SU-DHL-6 (cell line): ENCODE data around the gene PDE3A.

Experiments used
- H2AFZ ChIP-seq: fragments of 200-600 bp; sonication (generic); 2 replicates; pipeline ENCODE4 v1.6.1; 2014; ENCODE audit warnings: low read depth, mild to moderate bottlenecking, moderate library complexity, mixed read lengths, antibody characterized with exemption, low read length; ENCODE audit not compliant: severe bottlenecking
- H3F3A ChIP-seq: fragments of 200-600 bp; shearing (Covaris generic); 2 replicates; pipeline ENCODE4 v1.6.0; 2016; ENCODE audit warnings: antibody characterized with exemption, mild to moderate bottlenecking; ENCODE audit not compliant: insufficient read depth
- H3K27ac ChIP-seq: fragments of 200-600 bp; sonication (generic); 2 replicates; pipeline ENCODE4 v1.5.1; 2016; ENCODE audit warnings: low read depth, mild to moderate bottlenecking, low read length, moderate library complexity, mixed read lengths
- H3K27me3 ChIP-seq: fragments of 200-600 bp; sonication (generic), shearing (Covaris generic); 2 replicates; pipeline ENCODE4 v1.6.0; 2014; ENCODE audit warnings: mild to moderate bottlenecking, low read length
- H3K36me3 ChIP-seq: fragments of 200-600 bp; sonication (generic); 2 replicates; pipeline ENCODE4 v1.6.1; 2014; ENCODE audit warnings: mild to moderate bottlenecking, low read length, mixed read lengths
- H3K4me2 ChIP-seq: fragments of 300-600, 200-600 bp; shearing (Covaris generic), sonication (generic); 2 replicates; pipeline ENCODE4 v1.6.0; 2014; ENCODE audit warnings: low read length, low read depth, mild to moderate bottlenecking; ENCODE audit not compliant: poor library complexity, severe bottlenecking
- H3K4me3 ChIP-seq: fragments of 200-600 bp; sonication (generic); 2 replicates; pipeline ENCODE4 v1.5.1; 2014; ENCODE audit warnings: antibody characterized with exemption, low read length, mild to moderate bottlenecking, mixed read lengths; ENCODE audit not compliant: insufficient read depth, poor library complexity, severe bottlenecking
- H3K79me2 ChIP-seq: fragments of 200-600 bp; sonication (generic); 2 replicates; pipeline ENCODE4 v1.6.1; 2014; ENCODE audit warnings: mild to moderate bottlenecking, low read length, moderate library complexity; ENCODE audit not compliant: insufficient read depth
- H3K9ac ChIP-seq: fragments of 200-600 bp; sonication (generic); 2 replicates; pipeline ENCODE4 v1.7.0; 2014; ENCODE audit warnings: mild to moderate bottlenecking, low read length
- H3K9me2 ChIP-seq: fragments of 200-600 bp; sonication (generic); replicated peaks from 2 replicates; pipeline ENCODE4 v1.6.1; 2014; ENCODE audit warnings: low read length; ENCODE audit not compliant: insufficient read depth
- H3K9me3 ChIP-seq: fragments of 200-600 bp; sonication (generic); 2 replicates; pipeline ENCODE4 v1.6.1; 2014; ENCODE audit warnings: low read length, mixed read lengths; ENCODE audit not compliant: insufficient read depth
- H4K20me1 ChIP-seq: fragments of 200-600 bp; sonication (generic); 2 replicates; pipeline ENCODE4 v1.6.1; 2014; ENCODE audit warnings: low read depth, mild to moderate bottlenecking, antibody characterized with exemption, low read length, moderate library complexity, mixed read lengths
- CTCF ChIP-seq: fragments of 200-600 bp; sonication (generic); IDR thresholded peaks from one replicate; pipeline ENCODE4 v1.5.1; 2017; ENCODE audit warnings: antibody characterized with exemption, mild to moderate bottlenecking, low read length, moderate library complexity; ENCODE audit not compliant: insufficient read depth, poor library complexity, severe bottlenecking
- EZH2phosphoT487 ChIP-seq: fragments of 200-600 bp; sonication (generic), shearing (Covaris generic); conservative IDR thresholded peaks from 2 replicates; pipeline ENCODE4 v1.6.1; 2018; ENCODE audit warnings: mild to moderate bottlenecking, antibody characterized with exemption, low read length, moderate library complexity, mixed read lengths

Gene PDE3A

GRCh38 chr12:20495997-20496396, 127.7 kb downstream of the PDE3A start:
- Histone ChIP-seq H3K79me2 (no peaks in the 10 kb centered on the region), H3F3A (no peaks in the 10 kb centered on the region), H3K27ac (no peak overlapping the region), H3K4me2 (no peak overlapping the region), H4K20me1 (no peaks in the 10 kb centered on the region), H3K36me3 (no peaks in the 10 kb centered on the region), H3K9me2 (no peaks in the 10 kb centered on the region), H3K9ac (no peak overlapping the region), H3K27me3 (no peaks in the 10 kb centered on the region), H2AFZ (no peak overlapping the region), H3K9me3 (no peaks in the 10 kb centered on the region), H3K4me3 (no peak overlapping the region)
- TF ChIP-seq CTCF (no peak), EZH2phosphoT487 (no peak)

- Histone ChIP-seq H2AFZ (no peak overlapping the region), H3K36me3 (no peaks in the 10 kb centered on the region), H3K27ac (no peak overlapping the region), H3K9me2 (no peaks in the 10 kb centered on the region), H3K9ac (no peak overlapping the region), H3K4me3 (no peak overlapping the region), H3K79me2 (no peaks in the 10 kb centered on the region), H3K9me3 (no peaks in the 10 kb centered on the region), H4K20me1 (no peaks in the 10 kb centered on the region), H3F3A (no peaks in the 10 kb centered on the region), H3K4me2 (no peak overlapping the region), H3K27me3 (no peaks in the 10 kb centered on the region)
- TF ChIP-seq CTCF (no peak), EZH2phosphoT487 (no peak)
Measured at GRCh38 chr12:20497707-20498106, 129.4 kb downstream of the PDE3A start.

- no peaks in the 10 kb centered on the region for H3K27me3 ChIP-seq
- H3K4me3 ChIP-seq = no peak overlapping the region
- no peak overlapping the region for H3K4me2 ChIP-seq
- no peak overlapping the region for H3K9ac ChIP-seq
- TF ChIP-seq CTCF (no peak), EZH2phosphoT487 (no peak)
- H3K9me3 ChIP-seq = no peaks in the 10 kb centered on the region
- H3F3A ChIP-seq = no peaks in the 10 kb centered on the region
- no peaks in the 10 kb centered on the region for H3K79me2 ChIP-seq
- H4K20me1 ChIP-seq = no peaks in the 10 kb centered on the region
- H3K36me3 ChIP-seq = no peaks in the 10 kb centered on the region
- H3K27ac ChIP-seq = no peak overlapping the region
- H3K9me2 ChIP-seq = no peaks in the 10 kb centered on the region
- H2AFZ ChIP-seq = no peak overlapping the region
Measured at GRCh38 chr12:20501958-20502357, 133.6 kb downstream of the PDE3A start.

GRCh38 chr12:20503858-20504257, 135.5 kb downstream of the PDE3A start:
- H3K4me3 ChIP-seq = no peak overlapping the region
- H3K36me3 ChIP-seq = no peaks in the 10 kb centered on the region
- no peak overlapping the region for H2AFZ ChIP-seq
- no peak for TF ChIP-seq CTCF
- TF ChIP-seq EZH2phosphoT487 = no peak
- H4K20me1 ChIP-seq = no peaks in the 10 kb centered on the region
- no peaks in the 10 kb centered on the region for H3F3A ChIP-seq
- no peaks in the 10 kb centered on the region for H3K9me3 ChIP-seq
- no peak overlapping the region for H3K9ac ChIP-seq
- no peaks in the 10 kb centered on the region for H3K27me3 ChIP-seq
- no peak overlapping the region for H3K27ac ChIP-seq
- H3K4me2 ChIP-seq = no peak overlapping the region
- no peaks in the 10 kb centered on the region for H3K9me2 ChIP-seq
- no peaks in the 10 kb centered on the region for H3K79me2 ChIP-seq
